Measurements from ENCODE around the gene MAPK7.

DNA sequence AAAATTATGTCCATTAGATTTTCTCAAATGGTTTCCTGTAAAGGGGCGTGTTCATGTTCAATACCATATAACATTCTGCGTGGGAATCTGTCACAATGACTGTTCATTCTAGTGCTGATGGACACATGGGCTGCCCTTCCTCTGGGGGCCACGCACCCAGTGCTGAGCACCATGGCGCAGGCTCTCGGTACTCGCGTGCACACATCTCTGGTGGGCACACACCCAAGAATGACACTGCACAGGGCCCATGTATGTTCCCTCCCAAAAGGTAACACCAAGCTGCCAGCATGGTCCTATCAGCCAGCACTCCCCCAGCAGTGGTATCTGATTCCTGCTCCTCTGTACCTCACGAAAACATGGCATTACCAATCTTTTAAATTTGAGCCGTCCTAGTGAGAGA, 29.5 kb upstream of the MAPK7 start:
- no peak for TF ChIP-seq EZH2phosphoT487 (conservative IDR thresholded peaks at IDR 0.05; ENCODE audit: low read length)
- TF ChIP-seq, protein P1, sequence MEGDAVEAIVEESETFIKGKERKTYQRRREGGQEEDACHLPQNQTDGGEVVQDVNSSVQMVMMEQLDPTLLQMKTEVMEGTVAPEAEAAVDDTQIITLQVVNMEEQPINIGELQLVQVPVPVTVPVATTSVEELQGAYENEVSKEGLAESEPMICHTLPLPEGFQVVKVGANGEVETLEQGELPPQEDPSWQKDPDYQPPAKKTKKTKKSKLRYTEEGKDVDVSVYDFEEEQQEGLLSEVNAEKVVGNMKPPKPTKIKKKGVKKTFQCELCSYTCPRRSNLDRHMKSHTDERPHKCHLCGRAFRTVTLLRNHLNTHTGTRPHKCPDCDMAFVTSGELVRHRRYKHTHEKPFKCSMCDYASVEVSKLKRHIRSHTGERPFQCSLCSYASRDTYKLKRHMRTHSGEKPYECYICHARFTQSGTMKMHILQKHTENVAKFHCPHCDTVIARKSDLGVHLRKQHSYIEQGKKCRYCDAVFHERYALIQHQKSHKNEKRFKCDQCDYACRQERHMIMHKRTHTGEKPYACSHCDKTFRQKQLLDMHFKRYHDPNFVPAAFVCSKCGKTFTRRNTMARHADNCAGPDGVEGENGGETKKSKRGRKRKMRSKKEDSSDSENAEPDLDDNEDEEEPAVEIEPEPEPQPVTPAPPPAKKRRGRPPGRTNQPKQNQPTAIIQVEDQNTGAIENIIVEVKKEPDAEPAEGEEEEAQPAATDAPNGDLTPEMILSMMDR (IDR thresholded peaks at IDR 0.05; ENCODE audit: insufficient read depth, low read length, poor library complexity, severe bottlenecking), result no peak

Data from SU-DHL-6 (cell line).